Measurements from ENCODE around the gene PSMA6.

GRCh38 chr14:35262436-35262835 lies 29.7 kb upstream of the PSMA6 start:
- TF ChIP-seq RORA (CRISPR knock-in tag; IDR thresholded peaks at IDR 0.05) (no peak), POLR2A (IDR thresholded peaks at IDR 0.05; ENCODE audit: insufficient read depth in 1 of 2, low read depth in 2 of 2, low read length in 2 of 2) (no peak), HOXA5 (CRISPR knock-in tag; IDR thresholded peaks at IDR 0.05) (no peak), FOSL1 (CRISPR knock-in tag; IDR thresholded peaks at IDR 0.05; ENCODE audit: borderline replicate concordance) (no peak), ZFAT (CRISPR knock-in tag; conservative IDR thresholded peaks at IDR 0.05) (no peak), EZH2 (conservative IDR thresholded peaks at IDR 0.05; ENCODE audit: low read depth, low read length) (no peak), NR2F2 (IDR thresholded peaks at IDR 0.05; ENCODE audit: borderline replicate concordance, low read depth) (no peak), POLR2AphosphoS5 (IDR thresholded peaks at IDR 0.05; ENCODE audit: low read depth, low read length) (no peak), RNF2 (conservative IDR thresholded peaks at IDR 0.05; ENCODE audit: low read depth) (no peak), NFE2 (CRISPR knock-in tag; IDR thresholded peaks at IDR 0.05) (no peak), FOXO4 (CRISPR knock-in tag; conservative IDR thresholded peaks at IDR 0.05) (no peak), REXO4 (CRISPR knock-in tag; IDR thresholded peaks at IDR 0.05; ENCODE audit: borderline replicate concordance) (no peak)
- TF ChIP-seq, protein P1, sequence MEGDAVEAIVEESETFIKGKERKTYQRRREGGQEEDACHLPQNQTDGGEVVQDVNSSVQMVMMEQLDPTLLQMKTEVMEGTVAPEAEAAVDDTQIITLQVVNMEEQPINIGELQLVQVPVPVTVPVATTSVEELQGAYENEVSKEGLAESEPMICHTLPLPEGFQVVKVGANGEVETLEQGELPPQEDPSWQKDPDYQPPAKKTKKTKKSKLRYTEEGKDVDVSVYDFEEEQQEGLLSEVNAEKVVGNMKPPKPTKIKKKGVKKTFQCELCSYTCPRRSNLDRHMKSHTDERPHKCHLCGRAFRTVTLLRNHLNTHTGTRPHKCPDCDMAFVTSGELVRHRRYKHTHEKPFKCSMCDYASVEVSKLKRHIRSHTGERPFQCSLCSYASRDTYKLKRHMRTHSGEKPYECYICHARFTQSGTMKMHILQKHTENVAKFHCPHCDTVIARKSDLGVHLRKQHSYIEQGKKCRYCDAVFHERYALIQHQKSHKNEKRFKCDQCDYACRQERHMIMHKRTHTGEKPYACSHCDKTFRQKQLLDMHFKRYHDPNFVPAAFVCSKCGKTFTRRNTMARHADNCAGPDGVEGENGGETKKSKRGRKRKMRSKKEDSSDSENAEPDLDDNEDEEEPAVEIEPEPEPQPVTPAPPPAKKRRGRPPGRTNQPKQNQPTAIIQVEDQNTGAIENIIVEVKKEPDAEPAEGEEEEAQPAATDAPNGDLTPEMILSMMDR (CRISPR knock-in tag; IDR thresholded peaks at IDR 0.05) = no peak
- TF ChIP-seq, protein P2, sequence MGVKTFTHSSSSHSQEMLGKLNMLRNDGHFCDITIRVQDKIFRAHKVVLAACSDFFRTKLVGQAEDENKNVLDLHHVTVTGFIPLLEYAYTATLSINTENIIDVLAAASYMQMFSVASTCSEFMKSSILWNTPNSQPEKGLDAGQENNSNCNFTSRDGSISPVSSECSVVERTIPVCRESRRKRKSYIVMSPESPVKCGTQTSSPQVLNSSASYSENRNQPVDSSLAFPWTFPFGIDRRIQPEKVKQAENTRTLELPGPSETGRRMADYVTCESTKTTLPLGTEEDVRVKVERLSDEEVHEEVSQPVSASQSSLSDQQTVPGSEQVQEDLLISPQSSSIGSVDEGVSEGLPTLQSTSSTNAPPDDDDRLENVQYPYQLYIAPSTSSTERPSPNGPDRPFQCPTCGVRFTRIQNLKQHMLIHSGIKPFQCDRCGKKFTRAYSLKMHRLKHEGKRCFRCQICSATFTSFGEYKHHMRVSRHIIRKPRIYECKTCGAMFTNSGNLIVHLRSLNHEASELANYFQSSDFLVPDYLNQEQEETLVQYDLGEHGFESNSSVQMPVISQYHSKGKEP (CRISPR knock-in tag; IDR thresholded peaks at IDR 0.05) = no peak
